Measurements from ENCODE around the gene DNAJC12.

GRCh38 chr10:67816719-67817118, 21.3 kb downstream of the DNAJC12 start:
- TF ChIP-seq NFIC (IDR thresholded peaks at IDR 0.05) (no peak), CEBPB (IDR thresholded peaks at IDR 0.05) (no peak), REST (IDR thresholded peaks at IDR 0.05; ENCODE audit: low read depth) (no peak), CREB1 (IDR thresholded peaks at IDR 0.05; ENCODE audit: low read depth) (no peak), EP300 (IDR thresholded peaks at IDR 0.05; ENCODE audit: borderline replicate concordance) (no peak), YY1 (IDR thresholded peaks at IDR 0.05; ENCODE audit: low read depth) (no peak), EGR1 (IDR thresholded peaks at IDR 0.05) (no peak), TAF1 (IDR thresholded peaks at IDR 0.05; ENCODE audit: low read depth) (no peak), RAD21 (IDR thresholded peaks at IDR 0.05; ENCODE audit: low read depth) (no peak), TCF12 (IDR thresholded peaks at IDR 0.05; ENCODE audit: low read depth) (no peak), USF1 (IDR thresholded peaks at IDR 0.05) (no peak)

Measured in Ishikawa (cell line).